Aorta (tissue), 5 donors: ENCODE results near the gene TMEM158. TPM values are rescaled to one million over a fixed set of nuclear protein-coding genes. Genes with fewer than 3 reads are reported as not detected.

ENCODE experiments used
- ATAC-seq: fragments of 200-7000 bp; cut with Tn5 transposase; one replicate; pipeline ENCODE4 v1.9.1; 2022; ENCODE audit warnings: moderate library complexity; ENCODE audit not compliant: low FRiP score
- DNase-seq, 2 donors: peaks; one replicate each; pipeline ENCODE4 v3.0.0-alpha.2; 2020
- H3K27ac ChIP-seq, 2 donors: one replicate each; pipeline ENCODE4 v1.5.1; 2013; ENCODE audit warnings: low read length in 2 of 2, mild to moderate bottlenecking in 2 of 2, moderate library complexity in 2 of 2, control low read depth in 1 of 2, inconsistent platforms in 1 of 2, low read depth in 1 of 2
- H3K27me3 ChIP-seq, 2 donors: one replicate each; pipeline ENCODE4 v1.6.1; 2013; ENCODE audit warnings: control low read depth in 1 of 2, low read length in 1 of 2, mild to moderate bottlenecking in 1 of 2, moderate library complexity in 1 of 2; ENCODE audit not compliant: insufficient read depth in 2 of 2, control insufficient read depth in 1 of 2
- H3K36me3 ChIP-seq, 2 donors: one replicate each; pipeline ENCODE4 v1.6.1; 2013; ENCODE audit warnings: control low read depth in 1 of 2, low read length in 1 of 2, mild to moderate bottlenecking in 1 of 2; ENCODE audit not compliant: insufficient read depth in 2 of 2, control insufficient read depth in 1 of 2
- H3K4me1 ChIP-seq, 2 donors: one replicate each; pipeline ENCODE4 v1.6.1; 2013; ENCODE audit warnings: low read length in 2 of 2, control low read depth in 1 of 2, mild to moderate bottlenecking in 1 of 2, moderate library complexity in 1 of 2; ENCODE audit not compliant: insufficient read depth in 2 of 2, control insufficient read depth in 1 of 2
- H3K4me3 ChIP-seq, 2 donors: one replicate each; pipeline ENCODE4 v1.5.1; 2013; ENCODE audit warnings: low read length in 2 of 2, control low read depth in 1 of 2, mild to moderate bottlenecking in 1 of 2
- H3K9me3 ChIP-seq: one replicate; pipeline ENCODE4 v1.6.1; 2013; ENCODE audit warnings: mild to moderate bottlenecking, low read length; ENCODE audit not compliant: control insufficient read depth
- WGBS, 2 donors: extraction: QIAGEN DNeasy Blood & Tissue Kit; methylation state at CpG; one replicate each; pipeline ENCODE4 v1.1.7; 2013; 5-methylcytosine and 5-hydroxymethylcytosine counted together
- intact Hi-C, 2 donors: fragments of 100-400 bp; cut with DNase I; formaldehyde crosslinking; loops; one replicate each; pipeline versions ENCODE4 v1.14.2 to v1.15.0; 2022
- polyA plus RNA-seq, 2 donors: library from polyadenylated mRNA; stranded (reverse); fragments of 200-250 nt; gene quantifications; one replicate each; pipeline ENCODE4 v1.2.3, GENCODE V29; 2013
- total RNA-seq, 2 donors: library from RNA; stranded (reverse); fragmentation: NEBNext Ultra II Directional; extraction: Animal tissue kit (Norgen Biotek cat#: 25700); gene quantifications; one replicate each; pipeline ENCODE4 v1.2.1, GENCODE V29; 2021
- donor health status: healthy with polysubstance abuse.
- donor health status: Bipolar disorder and iron deficiency.
- donor health status: DM: no; HTN: no; CAD: no.
- donor health status: DM: no; HTN: no; CAD: no.
- donor health status: DM: yes; HTN: yes; CAD: no.

The TMEM158 gene
- total and polyA plus RNA-seq, 4 donors: 0.88 to 3.2 (median 3.0) TPM; not detected in 1

DNA sequence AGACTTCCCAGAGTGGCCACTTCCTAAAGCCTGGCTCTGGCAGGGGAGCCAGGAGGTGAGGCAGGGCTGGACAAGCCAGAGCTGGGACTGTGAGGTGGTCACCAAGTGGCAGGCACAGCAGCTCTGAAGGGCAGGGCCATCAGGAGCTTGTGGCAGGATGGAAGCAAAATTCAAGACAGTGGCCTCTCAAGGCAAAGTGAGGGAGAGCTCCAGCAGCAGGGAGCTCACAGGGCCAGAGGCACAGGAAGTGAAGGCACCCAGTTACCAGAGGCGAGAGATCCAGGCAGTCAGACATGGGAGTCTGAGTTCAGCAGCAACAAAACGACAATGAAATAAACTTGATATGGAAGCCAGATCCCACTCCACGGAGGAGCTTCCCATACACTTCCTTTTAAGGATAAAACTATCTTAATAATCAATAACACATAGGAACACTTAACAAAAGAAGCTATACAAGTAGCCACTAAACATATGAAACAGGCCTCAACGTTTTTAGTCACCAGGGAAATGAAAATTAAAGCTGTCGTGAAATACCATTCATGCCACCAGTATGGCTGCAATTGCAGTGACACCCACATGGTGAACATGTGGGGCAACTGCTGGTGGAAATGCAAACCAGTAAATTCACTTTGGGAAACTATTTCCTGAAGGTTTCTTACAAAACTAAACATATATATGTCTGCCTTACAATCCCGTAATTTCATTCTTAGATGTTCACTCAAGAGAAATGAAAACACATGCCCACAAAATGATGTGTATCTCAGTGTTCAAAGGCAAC, 35.4 kb upstream of the TMEM158 start:
- Histone ChIP-seq H3K9me3 (no peaks in the 10 kb centered on the region), H3K4me1 (no peaks in the 10 kb centered on the region), H3K27me3 (no peaks in the 10 kb centered on the region), H3K4me3 (no peak overlapping the region), H3K36me3 (no peaks in the 10 kb centered on the region), H3K27ac (no peak overlapping the region)
- WGBS, 2 donors: 51 to 57% methylated on average over 6 of the region's 6 CpGs
- DNase-seq (no peak), ATAC-seq (no peak)
- intact Hi-C loops: no loop called here

DNA sequence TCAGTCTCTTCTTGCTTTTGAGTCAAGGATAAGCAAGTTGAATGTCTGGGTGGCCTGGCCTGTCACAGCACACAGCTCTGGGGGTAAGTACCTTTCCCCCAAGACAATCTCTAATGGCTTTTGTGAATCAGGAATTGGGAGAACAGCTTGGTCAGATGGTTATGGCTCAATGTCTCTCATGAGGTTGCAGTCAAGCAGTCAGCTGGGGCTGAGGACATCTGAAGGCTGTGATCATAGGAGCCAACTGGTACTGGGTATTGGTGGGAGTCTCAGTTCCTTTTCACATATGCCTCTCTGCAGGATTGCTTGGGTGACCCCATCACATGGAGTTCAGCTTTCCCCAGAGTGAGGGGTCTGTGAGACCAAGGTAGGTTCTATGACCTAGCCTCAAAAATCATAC, 33.0 kb upstream of the TMEM158 start:
- no peak for ATAC-seq
- no peaks in the 10 kb centered on the region for H3K9me3 ChIP-seq

DNA sequence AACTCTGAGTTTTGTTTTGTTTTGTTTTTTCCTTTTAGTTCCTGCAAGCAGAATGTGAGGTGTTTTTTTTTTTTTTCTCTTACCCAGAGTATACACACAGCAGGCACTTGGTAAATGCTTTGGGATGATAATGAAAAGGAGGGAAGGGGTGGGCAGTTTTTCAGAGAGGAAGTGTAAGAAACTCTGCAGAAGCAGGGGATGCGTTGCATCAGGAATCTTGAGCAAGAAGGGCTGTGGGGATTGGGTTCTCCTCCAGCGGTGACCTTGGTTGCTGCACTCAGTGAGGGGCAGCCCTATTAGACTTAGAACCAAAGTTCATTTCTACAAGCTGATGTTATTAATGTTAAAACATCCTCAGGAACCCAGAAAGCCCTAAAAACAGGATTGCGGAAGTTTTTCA, 32.2 kb upstream of the TMEM158 start:
- H3K27ac ChIP-seq: no peak overlapping the region
- H3K4me3 ChIP-seq: no peak overlapping the region
- no peaks in the 10 kb centered on the region for H3K27me3 ChIP-seq
- no peak for ATAC-seq
- DNase-seq: no peak
- 62 to 64% methylated on average over 3 of the region's 3 CpGs for WGBS, 2 donors
- H3K4me1 ChIP-seq: no peaks in the 10 kb centered on the region
- no peaks in the 10 kb centered on the region for H3K36me3 ChIP-seq
- intact Hi-C loops: no loop called here
- H3K9me3 ChIP-seq: no peaks in the 10 kb centered on the region

More for the DNA sequence above, 33.0 kb upstream of the TMEM158 start:
- Histone ChIP-seq H3K27ac (no peak overlapping the region), H3K4me1 (no peaks in the 10 kb centered on the region), H3K27me3 (no peaks in the 10 kb centered on the region), H3K36me3 (no peaks in the 10 kb centered on the region), H3K4me3 (no peak overlapping the region)
- DNase-seq: no peak
- intact Hi-C loops: no loop called here

DNA sequence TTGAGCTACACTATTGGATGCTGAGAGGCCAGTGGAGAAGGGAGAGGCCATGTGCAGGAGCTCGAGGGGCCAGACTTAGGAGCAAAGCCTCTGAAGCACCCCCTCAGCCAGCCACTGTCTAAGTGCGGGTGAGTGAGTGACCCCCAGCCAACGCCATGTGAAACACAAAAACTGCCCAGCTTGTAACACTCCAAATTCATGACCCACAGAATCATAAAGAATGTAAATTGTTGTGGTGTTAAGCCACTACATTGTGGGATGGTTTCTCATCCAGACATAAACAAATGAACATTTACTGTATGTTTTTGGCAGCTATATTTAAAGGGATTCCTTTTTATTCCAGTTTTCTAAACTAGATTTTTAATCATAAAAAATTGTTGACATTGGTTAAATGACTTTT, 27.2 kb upstream of the TMEM158 start:
- H3K27ac ChIP-seq: no peak overlapping the region
- H3K4me3 ChIP-seq: no peak overlapping the region
- H3K4me1 ChIP-seq: no peaks in the 10 kb centered on the region
- WGBS, 2 donors: 86 to 99% methylated on average over 3 of the region's 3 CpGs
- intact Hi-C loops: no loop called here
- no peaks in the 10 kb centered on the region for H3K27me3 ChIP-seq
- no peaks in the 10 kb centered on the region for H3K9me3 ChIP-seq
- DNase-seq (no peak), ATAC-seq (no peak)
- H3K36me3 ChIP-seq: no peaks in the 10 kb centered on the region

DNA sequence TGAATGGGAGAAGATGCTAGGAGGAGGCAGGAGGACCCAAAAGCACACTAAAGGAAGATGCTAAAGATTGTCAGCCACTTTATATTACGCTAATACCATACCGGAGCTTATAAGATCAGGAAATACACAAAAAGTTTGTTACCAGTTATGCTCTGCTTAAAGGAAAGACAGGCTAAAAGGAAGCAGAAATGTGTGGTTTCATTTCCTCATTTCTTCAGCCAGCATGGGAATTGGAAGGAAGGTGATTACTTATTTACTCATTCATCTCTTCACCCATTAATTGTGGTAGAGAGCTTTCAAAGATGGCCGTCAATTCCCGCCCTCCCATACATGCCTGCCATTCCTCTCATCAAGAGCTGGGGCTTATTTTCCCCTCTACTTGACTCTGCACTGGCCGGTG, 26.7 kb upstream of the TMEM158 start:
- Histone ChIP-seq H3K27me3 (no peaks in the 10 kb centered on the region), H3K4me3 (no peak overlapping the region), H3K27ac (no peak overlapping the region), H3K9me3 (no peaks in the 10 kb centered on the region), H3K36me3 (no peaks in the 10 kb centered on the region), H3K4me1 (no peaks in the 10 kb centered on the region)
- WGBS, 2 donors: 92 to 93% methylated on average over 5 of the region's 5 CpGs
- intact Hi-C loops: no loop called here
- ATAC-seq (no peak), DNase-seq (no peak)

DNA sequence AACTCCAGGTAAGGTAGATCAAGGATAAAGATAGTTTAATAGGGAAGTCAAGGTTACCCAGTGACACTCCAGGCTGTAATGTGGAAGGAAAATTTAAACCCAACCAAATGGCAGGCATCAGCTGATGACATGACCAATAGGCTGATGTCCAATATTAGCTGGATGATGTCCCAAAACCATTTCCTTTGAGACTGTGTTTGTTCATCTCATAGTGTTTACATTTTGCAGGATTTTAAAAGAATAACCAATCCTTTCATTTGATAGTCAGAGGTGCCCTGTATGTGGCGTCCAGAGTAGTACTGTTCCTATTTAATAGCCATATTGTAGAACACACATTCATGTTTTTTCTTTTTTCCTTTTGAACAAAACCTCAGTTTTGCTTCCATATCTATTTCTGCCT, 23.3 kb upstream of the TMEM158 start:
- no peak for ATAC-seq
- H3K27me3 ChIP-seq: no peaks in the 10 kb centered on the region
- whole genome bisulfite sequencing, 2 donors: 89 to 90% methylated on average over 1 of the region's 1 CpG
- no peak for DNase-seq
- intact Hi-C loops: no loop called here
- no peaks in the 10 kb centered on the region for H3K4me1 ChIP-seq
- no peak overlapping the region for H3K27ac ChIP-seq
- H3K4me3 ChIP-seq: no peak overlapping the region
- H3K36me3 ChIP-seq: no peaks in the 10 kb centered on the region
- no peaks in the 10 kb centered on the region for H3K9me3 ChIP-seq

DNA sequence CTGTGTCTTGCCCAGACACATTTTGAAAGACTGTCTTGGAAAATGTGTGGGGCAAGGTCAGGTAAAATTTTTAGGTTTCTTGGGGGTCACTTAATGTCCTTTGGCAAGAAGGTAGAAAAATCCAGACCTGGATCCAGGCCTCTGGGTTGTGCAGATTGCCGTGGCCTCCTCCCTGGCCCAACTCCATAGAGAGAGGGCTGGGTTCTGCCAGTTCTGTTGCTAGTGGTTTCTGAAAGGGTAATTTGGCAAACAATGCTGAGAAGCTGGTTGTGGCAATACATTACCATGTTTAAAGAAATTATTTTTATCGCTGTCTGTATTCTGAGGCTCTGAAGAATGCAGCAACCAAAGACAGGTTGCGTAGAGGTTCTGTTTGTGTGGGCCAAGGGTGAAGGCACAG, 20.2 kb upstream of the TMEM158 start:
- no peaks in the 10 kb centered on the region for H3K9me3 ChIP-seq
- H3K4me3 ChIP-seq: no peak overlapping the region
- ATAC-seq (no peak), DNase-seq (no peak)
- no peaks in the 10 kb centered on the region for H3K4me1 ChIP-seq
- H3K27ac ChIP-seq: no peak overlapping the region
- no peaks in the 10 kb centered on the region for H3K36me3 ChIP-seq
- no peaks in the 10 kb centered on the region for H3K27me3 ChIP-seq
- WGBS, 2 donors: 33 to 89% methylated on average over 3 of the region's 3 CpGs
- intact Hi-C loops: no loop called here

DNA sequence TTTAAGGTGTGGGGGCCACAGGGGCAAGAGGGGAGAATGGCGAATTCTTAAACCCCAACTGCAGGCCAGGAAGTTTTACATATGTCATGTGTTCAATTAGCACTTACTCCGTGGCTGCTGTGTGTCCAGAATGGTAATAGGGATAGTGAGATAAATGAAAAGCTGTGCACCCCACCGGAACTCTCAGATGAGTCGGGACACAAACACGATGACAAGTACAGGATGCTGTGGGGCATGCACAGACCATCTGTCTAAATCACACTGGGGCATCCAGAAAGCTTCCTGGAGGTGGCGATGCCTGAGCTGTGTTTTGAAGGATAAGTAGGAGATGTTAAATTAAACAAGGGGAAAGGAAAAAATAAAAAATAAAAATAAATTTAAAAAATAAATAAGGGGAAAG, 18.3 kb upstream of the TMEM158 start:
- Histone ChIP-seq H3K27ac (no peak overlapping the region), H3K4me3 (no peak overlapping the region), H3K9me3 (no peaks in the 10 kb centered on the region), H3K27me3 (no peaks in the 10 kb centered on the region), H3K4me1 (no peaks in the 10 kb centered on the region), H3K36me3 (no peaks in the 10 kb centered on the region)
- intact Hi-C loops: no loop called here
- DNase-seq (no peak), ATAC-seq (no peak)
- WGBS, 2 donors: 74 to 79% methylated on average over 6 of the region's 6 CpGs

DNA sequence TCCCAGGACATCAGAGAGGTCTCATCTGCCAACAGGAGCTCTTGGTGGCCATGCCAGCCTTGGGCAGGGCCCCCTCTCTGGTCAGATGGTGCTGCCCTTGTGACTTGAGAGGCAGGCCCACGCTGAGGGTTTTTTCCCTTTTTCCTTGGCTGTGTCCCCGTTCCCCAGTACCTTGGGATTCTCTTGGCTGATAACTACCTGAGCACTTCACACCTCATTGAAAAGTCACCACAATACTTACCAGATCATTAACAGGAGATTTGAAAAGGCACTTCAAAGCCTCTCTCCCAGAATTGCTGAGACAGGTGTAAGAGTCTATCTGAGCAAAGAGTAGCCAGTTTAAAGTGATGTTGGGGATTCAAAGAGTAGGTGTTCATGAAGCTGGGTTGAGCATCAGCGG, 15.1 kb upstream of the TMEM158 start:
- H3K27me3 ChIP-seq: no peaks in the 10 kb centered on the region
- 70 to 71% methylated on average over 3 of the region's 3 CpGs for WGBS, 2 donors
- H3K36me3 ChIP-seq: no peaks in the 10 kb centered on the region
- intact Hi-C loops: no loop called here
- H3K4me1 ChIP-seq: no peaks in the 10 kb centered on the region
- no peak for DNase-seq
- no peaks in the 10 kb centered on the region for H3K9me3 ChIP-seq
- H3K4me3 ChIP-seq: no peak overlapping the region
- H3K27ac ChIP-seq: no peak overlapping the region
- peak; percentile 11 for ATAC-seq
